NCI-H345 treated with DMSO at 0.1 percent for 48 hours (cell line): ENCODE data around the gene PHC2.
A peak's percentile ranks its signal among the peaks of the same experiment; 100 is the strongest.

Source experiments
- DNase-seq: peaks from one replicate; lab custom pipeline; 2025; ENCODE audit not compliant: unreplicated experiment; lab: John Stamatoyannopoulos, UW

The PHC2 gene

GRCh38 chr1:33454646-33455282 lies 23.9 kb upstream of the PHC2 start:
- DNase-seq: peak; percentile 10

- no peak for DNase-seq
Observed at GRCh38 chr1:33446590-33446989, 15.7 kb upstream of the PHC2 start.

GRCh38 chr1:33445108-33445507 lies 14.2 kb upstream of the PHC2 start:
- no peak for DNase-seq

GRCh38 chr1:33443705-33444180 lies 12.8 kb upstream of the PHC2 start:
- no peak for DNase-seq

GRCh38 chr1:33443080-33443704 lies 12.3 kb upstream of the PHC2 start:
- DNase-seq: no peak

- no peak for DNase-seq
Observed at GRCh38 chr1:33442141-33442540, 11.2 kb upstream of the PHC2 start.

GRCh38 chr1:33441088-33441745 lies 10.3 kb upstream of the PHC2 start:
- peak; percentile 64 for DNase-seq

GRCh38 chr1:33439662-33440061 lies 8.8 kb upstream of the PHC2 start:
- no peak for DNase-seq

- no peak for DNase-seq
Observed at GRCh38 chr1:33438364-33439160, 7.7 kb upstream of the PHC2 start.

- no peak for DNase-seq
Observed at GRCh38 chr1:33436557-33437285, 5.8 kb upstream of the PHC2 start.

- DNase-seq: peak; percentile 29
Observed at GRCh38 chr1:33435096-33435820, 4.4 kb upstream of the PHC2 start.

- no peak for DNase-seq
Observed at GRCh38 chr1:33434363-33434750, 3.5 kb upstream of the PHC2 start.

GRCh38 chr1:33433509-33434362 lies 2.8 kb upstream of the PHC2 start:
- DNase-seq: no peak

- DNase-seq: no peak
Observed at GRCh38 chr1:33429856-33430691, 821 bp downstream of the PHC2 start.

GRCh38 chr1:33429332-33429731 lies 1.6 kb downstream of the PHC2 start:
- no peak for DNase-seq

- DNase-seq: no peak
Observed at GRCh38 chr1:33428661-33429060, 2.2 kb downstream of the PHC2 start.

- DNase-seq: no peak
Observed at GRCh38 chr1:33426916-33427315, 4.0 kb downstream of the PHC2 start.

GRCh38 chr1:33425900-33426299 lies 5.0 kb downstream of the PHC2 start:
- no peak for DNase-seq
